GM21717 (cell line): ENCODE data around the gene MYO16.

Experiments used
- ATAC-seq: cut with Tn5 transposase; IDR thresholded peaks from one replicate; pipeline ENCODE4 v1.9.1; 2021; ENCODE audit warnings: mild to moderate bottlenecking, moderate library complexity; ENCODE audit not compliant: unreplicated experiment

Gene MYO16

DNA sequence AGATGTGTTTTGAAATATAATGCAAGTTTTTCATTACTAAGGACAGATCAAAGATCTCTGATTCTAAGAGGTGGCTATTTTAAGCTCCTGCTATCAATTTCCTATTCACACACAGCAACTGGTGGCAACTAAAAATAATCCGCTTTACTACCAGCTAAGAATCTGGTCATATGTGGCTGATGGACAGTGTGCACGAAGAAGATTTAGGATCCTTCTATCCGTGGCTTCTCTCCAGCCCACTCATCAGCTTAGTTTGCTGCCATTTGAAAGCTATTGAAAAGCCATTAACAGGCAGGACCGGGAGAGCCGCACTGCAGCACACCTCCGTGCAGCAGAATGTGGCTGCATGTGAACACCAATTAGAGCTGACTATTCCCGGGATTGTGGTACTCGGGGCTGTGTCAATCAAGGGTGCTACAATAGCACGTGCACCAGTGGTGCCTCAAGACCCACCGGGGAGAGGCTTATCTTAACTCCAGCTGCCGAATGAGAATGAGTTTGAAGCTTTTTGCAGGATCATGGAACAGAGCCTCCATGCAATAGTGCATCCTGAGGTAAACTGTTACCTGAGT, at the start of gene MYO16:
TSS of gene MYO16 (plus strand) at position 431 of the 572 bp plus-strand sequence. CDS start 234 bp downstream, outside the sequence.
- ATAC-seq, result no peak

DNA sequence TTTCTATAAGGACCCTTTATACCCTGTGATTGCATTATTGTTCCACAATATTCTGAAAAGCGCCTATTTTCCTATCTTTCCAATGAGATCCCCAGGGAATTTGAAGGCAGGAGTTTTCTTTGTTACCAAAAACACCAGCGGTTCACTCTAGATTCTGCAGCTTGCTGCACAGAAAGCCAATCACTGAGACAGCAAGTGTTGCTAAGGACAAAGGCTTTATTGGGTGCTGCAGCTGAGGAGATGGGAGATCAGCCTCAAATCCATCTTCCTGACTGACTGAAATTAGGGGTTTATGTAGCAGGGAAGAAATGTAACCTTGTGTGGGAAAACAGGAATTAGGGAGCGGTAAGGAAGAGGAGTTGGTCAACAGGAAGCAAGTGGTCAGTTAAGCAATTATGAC, 42.6 kb upstream of the MYO16 start:
- ATAC-seq, result no peak

DNA sequence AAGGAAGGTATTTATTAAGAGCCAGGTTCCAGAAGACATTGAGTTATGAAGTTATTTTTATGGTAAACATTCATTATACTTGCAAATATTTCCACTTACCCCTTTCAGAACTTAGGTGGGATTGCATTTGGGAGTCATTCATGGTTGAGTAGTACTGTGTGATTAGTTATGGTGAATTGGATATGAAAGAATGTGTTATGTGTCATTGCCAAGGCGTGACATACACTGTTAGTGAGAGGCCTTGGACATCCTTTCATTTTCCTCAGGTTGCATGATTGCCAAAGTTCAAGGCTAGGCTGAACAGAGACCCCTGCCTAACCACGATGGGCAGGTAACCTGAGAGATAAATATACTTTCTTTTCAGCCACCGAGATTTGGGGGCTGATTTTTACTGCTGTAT, 40.9 kb upstream of the MYO16 start:
- no peak for ATAC-seq

- ATAC-seq, result no peak
These were observed 35.3 kb upstream of the MYO16 start for GRCh38 chr13:108594153-108594552.

DNA sequence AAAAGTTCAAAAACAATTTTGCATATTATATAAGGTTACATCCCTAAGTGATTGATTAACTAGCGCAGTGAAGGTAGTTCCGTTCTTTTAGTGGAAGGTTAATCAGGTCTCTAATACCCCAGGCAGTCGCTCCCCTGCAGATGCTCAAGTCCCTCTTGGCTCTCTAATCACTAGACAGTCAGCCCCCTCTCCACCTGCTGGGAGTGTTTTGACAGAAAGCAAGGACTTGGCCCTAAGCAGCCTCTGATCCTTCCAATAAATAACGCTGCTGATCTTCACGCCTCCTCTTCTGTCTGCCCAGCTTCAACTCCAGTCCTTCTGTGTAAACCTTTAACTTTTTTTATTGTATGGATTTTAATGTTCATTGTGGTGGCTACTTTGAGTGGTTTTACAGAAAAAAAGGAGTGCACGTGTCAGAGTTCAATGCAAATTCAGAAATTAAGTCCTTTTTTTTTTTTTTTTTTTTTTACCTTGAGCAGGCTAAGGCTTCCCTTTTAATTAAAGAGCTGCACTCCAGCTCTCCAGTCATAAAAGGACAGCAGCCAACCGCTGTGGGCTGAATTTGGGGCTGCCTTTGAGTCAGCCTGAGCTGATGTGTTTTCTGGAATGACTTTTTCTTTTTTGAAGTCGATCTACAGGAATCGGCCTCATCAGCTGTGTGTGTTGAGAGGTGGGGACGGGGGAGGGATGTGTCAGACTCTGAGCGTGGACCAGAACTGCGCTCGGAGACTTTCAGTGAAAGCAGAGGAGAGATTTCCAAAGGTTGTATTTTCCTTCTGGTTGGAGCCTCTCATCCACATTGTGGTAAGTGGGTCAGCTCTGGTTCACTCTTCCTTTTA, 33.8 kb upstream of the MYO16 start:
- no peak for ATAC-seq

GRCh38 chr13:108597943-108598342, 31.5 kb upstream of the MYO16 start:
- ATAC-seq, result no peak

GRCh38 chr13:108606424-108606823, 23.0 kb upstream of the MYO16 start:
- ATAC-seq, result no peak

DNA sequence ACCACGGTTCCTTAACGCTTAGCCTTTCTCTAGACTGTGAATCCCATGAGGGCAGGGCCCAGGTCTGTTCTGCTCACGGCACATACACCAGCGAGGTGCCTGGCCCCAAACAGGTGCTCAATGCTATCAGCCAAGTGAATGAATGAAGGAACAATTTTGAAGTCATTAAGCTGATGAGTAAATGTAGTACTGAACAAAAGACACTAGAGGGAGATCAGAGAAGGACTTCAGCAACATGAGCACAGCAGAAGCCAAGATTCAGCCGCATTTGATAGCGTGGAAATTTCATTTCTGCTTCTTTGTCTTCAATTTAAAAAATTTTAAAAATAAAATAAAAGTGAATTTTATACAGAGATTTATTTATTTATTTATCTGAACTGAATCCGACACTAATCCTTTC, 20.1 kb upstream of the MYO16 start:
- no peak for ATAC-seq

DNA sequence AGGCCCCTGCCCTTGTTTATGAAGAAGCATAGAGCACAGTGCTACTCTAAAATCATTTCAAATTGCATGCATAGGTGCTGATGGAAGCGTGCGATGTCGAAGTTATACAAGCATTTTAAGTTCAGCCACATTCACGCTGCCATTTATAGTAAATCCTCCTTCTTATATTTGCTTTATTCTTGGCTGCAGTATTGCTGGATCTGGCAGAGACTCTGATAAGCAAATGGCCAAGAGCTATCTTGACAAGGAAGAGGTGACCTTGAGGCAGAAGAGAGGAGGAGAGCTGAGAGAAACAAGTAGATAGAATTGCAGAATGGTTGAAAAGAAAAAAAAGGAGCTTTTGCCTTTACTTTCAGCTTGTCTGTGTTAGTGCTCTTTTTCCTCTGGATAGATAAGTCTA, 18.9 kb upstream of the MYO16 start:
- ATAC-seq, result no peak

DNA sequence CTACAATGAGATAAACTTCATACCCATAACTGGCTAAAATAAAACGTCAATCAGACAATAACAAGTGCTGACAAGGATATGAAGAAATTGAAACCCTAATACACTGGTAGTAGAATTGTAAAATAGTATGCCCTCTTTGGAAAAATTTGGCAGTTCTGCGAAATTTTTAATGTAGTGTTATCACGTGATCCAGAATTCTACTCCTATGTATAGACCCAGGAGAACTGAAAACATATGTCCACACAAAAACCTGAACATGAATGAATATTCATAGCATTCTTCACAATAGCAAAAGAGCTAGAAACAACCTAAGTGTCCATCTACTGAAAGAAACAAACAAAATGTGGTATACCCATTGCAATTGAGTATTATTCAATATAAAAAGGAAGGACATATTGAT, 14.2 kb upstream of the MYO16 start:
- ATAC-seq, result no peak

DNA sequence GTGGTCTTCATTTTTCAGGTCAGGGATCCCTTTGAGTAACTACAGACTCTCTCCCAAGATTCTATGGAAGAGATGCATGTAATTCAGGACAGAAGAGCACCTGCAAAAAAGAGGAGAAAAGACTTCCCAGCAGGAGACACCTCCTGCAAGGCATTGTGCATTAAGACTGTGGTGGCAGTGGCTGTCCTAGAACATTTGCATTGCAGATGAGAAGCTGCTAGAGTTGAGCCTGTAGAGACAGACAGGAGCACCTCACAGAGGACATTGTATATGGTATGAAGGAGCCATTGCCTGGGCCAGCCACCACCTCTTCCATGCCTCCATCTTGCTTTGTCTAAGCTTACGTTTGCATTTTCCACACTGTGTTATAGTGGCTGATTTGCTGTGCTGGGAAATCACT, 11.2 kb upstream of the MYO16 start:
- no peak for ATAC-seq

- no peak for ATAC-seq
These were observed 7.9 kb upstream of the MYO16 start for GRCh38 chr13:108621462-108621861.

- ATAC-seq, result no peak
These were observed 5.3 kb upstream of the MYO16 start for GRCh38 chr13:108624108-108624507.

DNA sequence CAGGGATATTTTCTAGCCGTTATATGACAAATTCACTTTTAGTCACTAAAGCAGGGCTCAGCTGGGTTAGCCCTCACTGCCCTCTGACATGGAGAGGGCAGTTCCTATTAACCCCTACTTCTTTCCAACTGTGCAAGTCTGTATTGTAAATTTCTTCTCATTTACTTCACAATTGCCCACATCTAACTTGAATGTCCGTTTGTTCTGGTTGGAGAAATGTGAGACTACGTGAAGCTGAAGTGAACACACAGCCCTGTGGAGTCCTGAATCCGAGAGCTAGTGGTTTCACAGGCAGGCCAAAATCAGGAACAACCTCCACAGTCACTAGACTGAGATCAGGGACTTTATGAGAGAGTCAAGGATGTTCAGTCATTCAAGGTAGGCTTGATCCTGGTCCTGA, 4.4 kb upstream of the MYO16 start:
- no peak for ATAC-seq

GRCh38 chr13:108629988-108630387, 577 bp downstream of the MYO16 start:
- no peak for ATAC-seq

DNA sequence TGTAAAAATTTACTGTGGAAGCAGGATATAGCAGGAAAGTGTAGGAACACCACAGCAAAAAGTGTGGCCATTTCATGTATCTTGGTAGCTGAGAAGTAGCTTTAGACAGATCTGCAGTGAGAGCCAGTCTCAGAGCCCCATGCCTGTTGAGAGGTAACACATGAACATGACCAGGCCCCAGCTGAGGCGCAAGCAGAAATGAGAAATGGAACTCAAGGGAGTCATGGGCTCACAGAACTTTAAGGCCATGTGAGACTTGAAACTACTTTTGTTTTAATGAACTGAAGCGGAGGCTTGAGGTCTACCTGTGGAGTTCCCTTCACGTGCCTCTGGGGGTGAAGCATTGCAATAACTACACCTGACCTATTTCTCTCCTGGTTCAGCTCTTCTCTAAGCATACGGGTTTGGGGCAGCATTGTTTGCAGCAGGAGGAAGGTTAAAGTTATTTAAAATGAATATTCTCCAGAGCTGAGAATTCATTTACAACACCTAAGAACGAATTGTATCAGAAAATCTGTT, 3.3 kb downstream of the MYO16 start:
- no peak for ATAC-seq

DNA sequence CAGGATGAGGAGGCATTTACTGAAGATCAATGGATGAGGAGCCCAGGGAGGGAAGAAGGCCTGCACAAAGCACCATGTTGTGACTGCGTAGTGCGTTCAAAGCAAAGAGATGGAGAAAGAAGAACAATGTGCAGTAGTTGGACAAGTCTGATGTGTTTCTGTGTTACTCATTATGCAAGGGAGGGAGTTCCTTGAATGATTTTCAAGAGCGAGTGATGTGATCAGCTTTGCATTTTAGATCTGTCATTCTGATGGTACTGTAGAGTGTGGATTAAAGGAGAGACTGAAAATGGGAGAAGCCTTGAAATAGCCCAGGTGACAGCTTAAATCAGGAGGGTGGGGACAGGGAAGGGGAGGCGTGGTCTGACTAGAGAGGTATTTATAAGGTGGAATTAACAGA, 9.5 kb downstream of the MYO16 start:
- ATAC-seq, result no peak

DNA sequence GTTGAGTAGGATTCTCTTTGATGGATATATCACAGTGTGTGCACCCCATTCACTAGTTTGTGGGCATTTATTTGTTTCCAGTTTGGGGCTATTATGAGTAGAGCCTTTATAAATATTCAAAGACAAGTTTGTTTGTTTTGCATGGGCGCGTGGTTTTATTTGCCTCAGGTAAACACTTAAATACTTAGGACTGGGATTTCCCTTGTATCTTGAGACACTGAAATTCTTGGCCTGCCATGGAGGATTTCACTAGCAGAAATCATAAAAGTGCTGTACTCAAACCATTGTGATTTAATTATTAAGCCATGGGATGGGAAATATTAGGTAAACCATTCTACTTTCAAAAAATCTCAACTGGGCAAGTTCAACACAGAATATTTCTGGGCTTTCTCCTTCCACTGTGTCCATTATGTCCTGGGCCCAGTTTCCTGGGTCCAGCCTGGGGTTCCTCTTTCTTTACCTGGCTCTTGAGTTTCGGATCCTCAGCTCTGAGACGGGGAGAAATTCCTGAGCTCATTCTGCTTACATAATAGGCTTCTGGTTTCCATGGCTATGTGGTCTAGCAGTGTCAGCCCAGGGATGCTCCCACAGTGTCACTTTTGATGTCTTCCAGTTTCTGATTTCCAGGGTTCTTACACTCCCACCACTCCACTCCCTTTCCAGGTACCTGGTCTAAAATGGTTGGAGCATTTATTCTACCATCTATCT, 14.4 kb downstream of the MYO16 start:
- ATAC-seq, result no peak

DNA sequence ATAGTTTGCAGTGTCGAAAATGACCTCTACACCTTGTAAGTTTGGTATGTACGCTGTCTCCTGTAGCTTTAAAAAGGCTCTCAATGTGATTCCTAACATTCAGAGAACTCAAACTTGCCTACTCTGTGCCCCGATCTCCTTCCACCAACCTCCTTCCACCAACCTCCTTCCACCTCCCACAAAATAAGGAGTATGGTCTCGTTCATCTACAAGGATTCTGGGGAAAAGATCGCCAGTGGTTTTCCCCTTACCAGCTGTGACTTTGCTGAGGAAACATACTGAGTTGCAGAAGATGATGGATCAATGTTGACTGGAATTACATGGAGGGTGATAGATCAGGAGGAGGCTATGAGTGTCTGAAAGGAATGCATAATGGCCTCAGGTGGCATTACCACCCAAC, 16.0 kb downstream of the MYO16 start:
- ATAC-seq, result no peak

GRCh38 chr13:108650271-108650670, 20.9 kb downstream of the MYO16 start:
- ATAC-seq, result no peak

DNA sequence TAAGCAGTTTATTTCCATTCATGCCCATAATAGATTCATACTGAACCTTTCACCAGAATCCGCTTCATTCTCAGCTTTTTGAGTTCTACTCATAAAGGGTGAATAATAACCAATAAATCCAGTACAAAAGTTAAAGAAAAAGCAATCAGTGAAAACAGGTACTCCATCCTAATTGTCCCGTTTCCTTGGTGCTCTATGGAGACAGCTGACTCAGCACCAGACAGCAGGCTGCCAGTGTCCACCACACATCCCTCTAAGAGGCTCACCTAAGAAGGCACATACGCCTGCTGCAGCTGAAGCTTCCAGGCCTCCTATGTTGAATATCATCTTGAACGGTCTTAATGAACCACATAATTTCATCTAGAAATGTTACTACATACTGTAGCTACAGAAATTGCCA, 27.3 kb downstream of the MYO16 start:
- no peak for ATAC-seq

DNA sequence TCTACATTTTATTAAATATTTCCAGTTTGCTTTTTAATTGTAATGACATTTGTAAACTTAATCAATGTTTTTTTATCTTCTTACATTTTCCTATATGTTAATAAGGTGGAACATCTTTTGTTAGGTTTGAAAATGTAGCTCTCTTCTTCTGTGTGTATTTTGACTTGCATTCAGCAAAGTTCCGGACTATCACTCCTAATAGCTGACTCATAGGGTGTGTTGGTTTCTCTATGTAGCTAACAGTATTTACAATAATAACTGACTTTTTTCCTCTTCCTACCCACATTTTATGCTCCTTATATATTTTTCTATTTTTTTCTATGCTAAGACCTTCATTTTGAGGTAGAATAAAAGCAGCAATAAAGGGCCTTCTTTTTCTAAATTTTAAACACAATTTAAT, 28.1 kb downstream of the MYO16 start:
- no peak for ATAC-seq
